GM21515 (cell line): Measurements from ENCODE around the gene TRIP6.
"Not testable (repeated sequence)": the region's sequence is repeated elsewhere in the genome, so short reads cannot be mapped to it uniquely, and the experiment has no call there.

Experiments
- ATAC-seq: cut with Tn5 transposase; IDR thresholded peaks from one replicate; pipeline ENCODE4 v1.9.1; 2021; ENCODE audit not compliant: unreplicated experiment

TRIP6 gene

GRCh38 chr7:100837099-100837836 is 29.9 kb upstream of the TRIP6 start:
- peak; percentile 82 for ATAC-seq

GRCh38 chr7:100839361-100839760 is 27.8 kb upstream of the TRIP6 start:
- no peak for ATAC-seq

- ATAC-seq: no peak
Measured at GRCh38 chr7:100840470-100841100, 26.6 kb upstream of the TRIP6 start.

GRCh38 chr7:100847360-100847759 is 19.8 kb upstream of the TRIP6 start:
- ATAC-seq: no peak

- peak; percentile 89 for ATAC-seq
Measured at GRCh38 chr7:100852048-100852872, 14.9 kb upstream of the TRIP6 start, which contains the start of gene SLC12A9. TSS of gene SLC12A9 (plus strand) at chr7:100852713. CDS start at chr7:100854198, 1,485 bp downstream.

GRCh38 chr7:100854146-100854895 is 12.9 kb upstream of the TRIP6 start:
- no peak for ATAC-seq

- not testable (repeated sequence) for ATAC-seq
Measured at GRCh38 chr7:100854899-100855298, 12.3 kb upstream of the TRIP6 start.

- no peak for ATAC-seq
Measured at GRCh38 chr7:100855515-100855914, 11.7 kb upstream of the TRIP6 start.

- ATAC-seq: no peak
Measured at GRCh38 chr7:100856871-100857282, 10.3 kb upstream of the TRIP6 start.

- no peak for ATAC-seq
Measured at GRCh38 chr7:100859856-100860255, 7.3 kb upstream of the TRIP6 start.

GRCh38 chr7:100860702-100861615 is 6.2 kb upstream of the TRIP6 start:
- ATAC-seq: no peak

- ATAC-seq: no peak
Measured at GRCh38 chr7:100861616-100861985, 5.6 kb upstream of the TRIP6 start.

- no peak for ATAC-seq
Measured at GRCh38 chr7:100863406-100863950, 3.7 kb upstream of the TRIP6 start.

GRCh38 chr7:100864263-100864845 is 2.8 kb upstream of the TRIP6 start:
- ATAC-seq: no peak

- no peak for ATAC-seq
Measured at GRCh38 chr7:100865372-100865911, 1.7 kb upstream of the TRIP6 start.

GRCh38 chr7:100865938-100866728 is 1.1 kb upstream of the TRIP6 start:
- no peak for ATAC-seq

- ATAC-seq: no peak
Measured at GRCh38 chr7:100866729-100867039, 503 bp upstream of the TRIP6 start.

GRCh38 chr7:100867776-100868485 is 744 bp downstream of the TRIP6 start:
- ATAC-seq: no peak
